ENCODE measurements around the gene RBM38. TPM values are rescaled to one million over a fixed set of nuclear protein-coding genes. Genes with fewer than 3 reads are reported as not detected.

Gene RBM38
- total RNA-seq, 1 donor, result 8.2 TPM

DNA sequence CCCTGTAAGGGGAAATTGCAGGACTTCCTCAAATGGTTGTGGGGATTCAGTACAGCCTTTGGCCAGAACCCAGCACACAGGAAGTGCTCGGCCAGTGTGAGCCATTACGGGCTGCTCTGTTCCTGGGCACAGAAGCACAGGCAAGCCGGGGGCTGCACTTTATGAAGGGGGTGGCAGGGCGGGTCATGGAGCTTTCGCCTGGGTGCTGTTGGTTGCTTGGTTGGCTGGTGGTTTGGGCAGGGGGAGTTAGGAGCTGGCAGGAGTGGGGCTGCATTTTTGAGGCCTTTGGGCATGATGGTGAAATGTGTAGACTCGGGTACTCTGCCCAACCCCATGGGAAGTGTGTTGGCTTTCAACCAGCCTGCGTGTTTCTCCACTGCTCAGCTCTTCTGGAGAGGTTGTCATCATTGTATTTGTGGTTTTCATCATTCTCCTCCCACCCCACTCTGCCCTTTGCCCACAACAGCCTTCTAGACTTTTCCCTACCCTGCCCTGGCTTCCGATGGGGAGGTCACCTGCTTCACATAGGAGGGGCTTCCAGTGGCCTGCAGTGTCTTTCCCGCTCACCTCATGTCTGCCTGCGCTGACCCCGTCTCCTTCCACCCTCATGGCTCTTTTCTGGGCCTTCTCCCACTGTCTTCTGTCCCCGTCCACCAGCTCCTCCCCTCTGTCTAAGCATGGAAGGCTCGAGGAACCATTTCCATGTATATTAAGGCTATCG lies 16.1 kb upstream of the RBM38 start:
- no peak overlapping the region for H3K4me3 ChIP-seq (ENCODE audit: low read depth, low read length)
- no peak for TF ChIP-seq CTCF (IDR thresholded peaks at IDR 0.05; ENCODE audit: insufficient read depth, low read depth, low read length)
- no peak for DNase-seq (ENCODE audit: low read depth)

- H3K4me3 ChIP-seq (ENCODE audit: low read depth, low read length), result no peak overlapping the region
- DNase-seq (ENCODE audit: low read depth), result no peak
- TF ChIP-seq CTCF (IDR thresholded peaks at IDR 0.05; ENCODE audit: insufficient read depth, low read depth, low read length), result no peak
These were observed 15.5 kb upstream of the RBM38 start for GRCh38 chr20:57375652-57376230.

GRCh38 chr20:57377350-57377749 lies 13.8 kb upstream of the RBM38 start:
- no peak overlapping the region for H3K4me3 ChIP-seq (ENCODE audit: low read depth, low read length)
- no peak for TF ChIP-seq CTCF (IDR thresholded peaks at IDR 0.05; ENCODE audit: insufficient read depth, low read depth, low read length)
- no peak for DNase-seq (ENCODE audit: low read depth)

DNA sequence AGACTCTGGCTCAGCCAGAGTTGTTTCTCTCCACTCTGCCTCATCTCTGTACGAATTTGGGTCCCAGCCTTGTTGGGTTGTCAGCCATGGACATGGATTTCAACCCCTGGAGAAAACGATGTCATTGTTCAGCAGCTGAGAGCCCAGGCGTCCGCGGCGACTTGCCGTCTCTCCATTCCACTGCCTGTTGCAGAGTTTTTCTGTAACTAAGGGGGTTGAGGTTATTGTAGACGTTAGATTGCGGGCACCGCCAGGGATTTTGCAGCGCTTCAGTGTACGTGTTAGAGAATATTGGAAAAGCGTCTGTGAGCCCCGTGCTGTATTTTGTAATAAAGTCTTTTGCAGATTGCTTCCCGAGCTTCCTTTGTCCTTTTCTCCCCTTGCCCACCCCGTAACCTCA lies 13.1 kb upstream of the RBM38 start:
- H3K4me3 ChIP-seq (ENCODE audit: low read depth, low read length), result no peak overlapping the region
- TF ChIP-seq CTCF (IDR thresholded peaks at IDR 0.05; ENCODE audit: insufficient read depth, low read depth, low read length), result no peak
- DNase-seq (ENCODE audit: low read depth), result no peak

- no peak overlapping the region for H3K4me3 ChIP-seq (ENCODE audit: low read depth, low read length)
- DNase-seq (ENCODE audit: low read depth), result no peak
- no peak for TF ChIP-seq CTCF (IDR thresholded peaks at IDR 0.05; ENCODE audit: insufficient read depth, low read depth, low read length)
These were observed 12.4 kb upstream of the RBM38 start for GRCh38 chr20:57378646-57379262.

DNA sequence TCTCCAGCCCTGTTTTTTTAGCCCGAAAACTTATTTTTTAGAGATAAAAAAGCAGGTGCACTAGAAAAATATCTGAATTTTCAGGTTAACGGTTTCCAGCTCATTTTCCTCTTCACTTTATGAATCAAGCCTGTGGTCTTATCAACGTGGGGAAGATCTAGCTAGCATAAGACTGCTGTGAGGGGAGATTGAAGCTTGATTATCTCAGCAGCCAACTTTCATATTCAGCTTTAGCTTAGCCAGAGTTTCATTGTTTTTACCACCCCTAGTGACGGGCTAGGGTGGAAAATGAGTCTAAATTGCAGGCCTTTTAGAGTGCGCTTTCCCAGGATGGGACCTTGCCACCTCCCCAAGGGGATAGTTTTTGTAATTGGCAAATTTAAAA lies 11.9 kb upstream of the RBM38 start:
- TF ChIP-seq CTCF (IDR thresholded peaks at IDR 0.05; ENCODE audit: insufficient read depth, low read depth, low read length), result no peak
- DNase-seq (ENCODE audit: low read depth), result no peak
- no peak overlapping the region for H3K4me3 ChIP-seq (ENCODE audit: low read depth, low read length)
